HepG2 (cell line): ENCODE measurements around the gene OR1M1. TPM values are rescaled to one million over a fixed set of nuclear protein-coding genes. Genes with fewer than 3 reads are reported as not detected.
A peak's percentile ranks its signal among the peaks of the same experiment; 100 is the strongest.

Experiments used
- EHMT2 ChIP-seq: fragments of 200-600 bp; sonication (generic); IDR thresholded peaks from 2 replicates; pipeline ENCODE4 v1.7.0; 2017; ENCODE audit warnings: antibody characterized with exemption, low read depth, low read length, borderline replicate concordance
- HOXA7 ChIP-seq: sonication (generic); formaldehyde crosslinking; IDR thresholded peaks from 2 replicates; pipeline ENCODE4 v1.8.1; 2022; ENCODE audit warnings: mild to moderate bottlenecking, missing genetic modification reagents, moderate library complexity
- NR3C1 ChIP-seq: sonication (generic); formaldehyde crosslinking; IDR thresholded peaks from 2 replicates; pipeline ENCODE4 v1.4.0; 2020; ENCODE audit warnings: missing genetic modification reagents
- ZMYM2 ChIP-seq: sonication (generic); formaldehyde crosslinking; IDR thresholded peaks from 2 replicates; pipeline ENCODE4 v1.8.0; 2022; ENCODE audit warnings: mild to moderate bottlenecking, missing genetic modification reagents
- ZNF569 ChIP-seq: sonication (generic); formaldehyde crosslinking; IDR thresholded peaks from 2 replicates; pipeline ENCODE4 v1.5.0; 2020; ENCODE audit warnings: mild to moderate bottlenecking, missing genetic modification reagents, moderate library complexity, borderline replicate concordance
- polyA plus RNA-seq, 8 experiments: library from polyadenylated mRNA; depleted of rRNA in 3 of 8; stranded (reverse) in 7 of 8; unstranded in 1 of 8; fragments of >200 nt; fragmentation: Illumina TruSeq in 4 of 8; extraction: Trizol in 4 of 8; gene quantifications; 2 replicates each; pipeline versions ENCODE4 v1.2.1 to v1.2.3, GENCODE V29; 2011 to 2016; ENCODE audit warnings: low read depth in 4 of 8, missing spikeins in 1 of 8, mixed read lengths in 1 of 8; ENCODE audit not compliant: insufficient read depth in 1 of 8
- total RNA-seq, 5 experiments: library from RNA; depleted of rRNA; stranded (reverse); fragments of >200 nt; fragmentation: Illumina TruSeq; extraction: Trizol; gene quantifications; 2 replicates each; pipeline ENCODE4 v1.2.3, GENCODE V29; 2016; ENCODE audit warnings: low read depth in 1 of 5
- TF ChIP-seq, protein P1 (sequence below): sonication (generic); formaldehyde crosslinking; IDR thresholded peaks from 2 replicates; pipeline ENCODE4; 2020; ENCODE audit warnings: missing genetic modification reagents, mild to moderate bottlenecking, borderline replicate concordance
- TF ChIP-seq, protein P2 (sequence below): sonication (generic); formaldehyde crosslinking; IDR thresholded peaks from 2 replicates; pipeline ENCODE4 v1.4.0; 2020; ENCODE audit warnings: missing genetic modification reagents
- TF ChIP-seq, protein P3 (sequence below): sonication (generic); formaldehyde crosslinking; IDR thresholded peaks from 2 replicates; pipeline ENCODE4 v1.4.0; 2020; ENCODE audit warnings: mild to moderate bottlenecking, missing genetic modification reagents
- TF ChIP-seq, protein P4 (sequence below): sonication (generic); formaldehyde crosslinking; IDR thresholded peaks from 2 replicates; pipeline ENCODE4 v1.4.0; 2020; ENCODE audit warnings: missing genetic modification reagents, borderline replicate concordance

The OR1M1 gene
- total and polyA plus RNA-seq, 2 of the 13 experiments (the other 11 are each of a cell fraction or from before 2014, with no cell fraction given): not detected

DNA sequence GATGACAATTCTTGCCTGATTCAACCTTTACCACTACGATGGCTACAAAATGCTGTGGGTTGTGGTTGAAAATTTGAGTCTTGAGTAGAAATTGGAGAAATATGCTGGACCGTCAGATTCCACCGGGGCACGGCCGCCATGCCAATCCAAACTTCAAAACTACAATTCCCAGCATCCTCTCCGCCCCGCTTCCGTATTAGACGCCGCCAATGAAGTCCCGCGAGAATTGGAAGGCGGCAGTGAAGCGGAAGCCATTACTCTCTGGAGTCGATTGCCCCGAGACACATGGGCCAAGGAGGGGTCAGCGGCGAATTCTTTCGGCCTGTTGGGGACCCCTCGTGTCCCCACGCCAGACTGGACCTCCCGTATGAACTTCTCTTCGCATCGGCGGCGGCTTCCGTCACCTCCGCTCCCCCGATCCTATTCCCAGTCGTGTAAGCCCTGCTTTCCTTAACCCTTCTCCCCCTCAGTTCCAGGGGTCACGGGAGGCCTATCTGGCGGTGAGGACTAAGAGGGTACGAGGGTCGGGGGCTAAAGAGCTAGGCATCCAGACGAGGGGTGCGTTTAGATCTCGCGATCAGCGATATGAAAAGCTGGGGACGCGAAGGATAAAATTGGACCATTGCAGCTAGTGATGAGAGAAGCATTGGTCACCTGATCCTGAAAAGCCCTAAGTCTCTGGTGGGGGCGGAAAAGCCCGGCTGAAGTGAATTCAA lies 53.5 kb downstream of the OR1M1 start, which contains the start of gene ZNF317 (continued):
- TF ChIP-seq ZNF569 (CRISPR knock-in tag): no peak
- TF ChIP-seq ZMYM2 (CRISPR knock-in tag): no peak
- no peak for TF ChIP-seq NR3C1 (CRISPR knock-in tag)
- TF ChIP-seq, protein P1, sequence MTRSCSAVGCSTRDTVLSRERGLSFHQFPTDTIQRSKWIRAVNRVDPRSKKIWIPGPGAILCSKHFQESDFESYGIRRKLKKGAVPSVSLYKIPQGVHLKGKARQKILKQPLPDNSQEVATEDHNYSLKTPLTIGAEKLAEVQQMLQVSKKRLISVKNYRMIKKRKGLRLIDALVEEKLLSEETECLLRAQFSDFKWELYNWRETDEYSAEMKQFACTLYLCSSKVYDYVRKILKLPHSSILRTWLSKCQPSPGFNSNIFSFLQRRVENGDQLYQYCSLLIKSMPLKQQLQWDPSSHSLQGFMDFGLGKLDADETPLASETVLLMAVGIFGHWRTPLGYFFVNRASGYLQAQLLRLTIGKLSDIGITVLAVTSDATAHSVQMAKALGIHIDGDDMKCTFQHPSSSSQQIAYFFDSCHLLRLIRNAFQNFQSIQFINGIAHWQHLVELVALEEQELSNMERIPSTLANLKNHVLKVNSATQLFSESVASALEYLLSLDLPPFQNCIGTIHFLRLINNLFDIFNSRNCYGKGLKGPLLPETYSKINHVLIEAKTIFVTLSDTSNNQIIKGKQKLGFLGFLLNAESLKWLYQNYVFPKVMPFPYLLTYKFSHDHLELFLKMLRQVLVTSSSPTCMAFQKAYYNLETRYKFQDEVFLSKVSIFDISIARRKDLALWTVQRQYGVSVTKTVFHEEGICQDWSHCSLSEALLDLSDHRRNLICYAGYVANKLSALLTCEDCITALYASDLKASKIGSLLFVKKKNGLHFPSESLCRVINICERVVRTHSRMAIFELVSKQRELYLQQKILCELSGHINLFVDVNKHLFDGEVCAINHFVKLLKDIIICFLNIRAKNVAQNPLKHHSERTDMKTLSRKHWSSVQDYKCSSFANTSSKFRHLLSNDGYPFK (CRISPR knock-in tag): peak; percentile 96
- 0 out of 2 replicates have a peak, but pooled peaks have one; percentile 31 for TF ChIP-seq EHMT2
- TF ChIP-seq, protein P2, sequence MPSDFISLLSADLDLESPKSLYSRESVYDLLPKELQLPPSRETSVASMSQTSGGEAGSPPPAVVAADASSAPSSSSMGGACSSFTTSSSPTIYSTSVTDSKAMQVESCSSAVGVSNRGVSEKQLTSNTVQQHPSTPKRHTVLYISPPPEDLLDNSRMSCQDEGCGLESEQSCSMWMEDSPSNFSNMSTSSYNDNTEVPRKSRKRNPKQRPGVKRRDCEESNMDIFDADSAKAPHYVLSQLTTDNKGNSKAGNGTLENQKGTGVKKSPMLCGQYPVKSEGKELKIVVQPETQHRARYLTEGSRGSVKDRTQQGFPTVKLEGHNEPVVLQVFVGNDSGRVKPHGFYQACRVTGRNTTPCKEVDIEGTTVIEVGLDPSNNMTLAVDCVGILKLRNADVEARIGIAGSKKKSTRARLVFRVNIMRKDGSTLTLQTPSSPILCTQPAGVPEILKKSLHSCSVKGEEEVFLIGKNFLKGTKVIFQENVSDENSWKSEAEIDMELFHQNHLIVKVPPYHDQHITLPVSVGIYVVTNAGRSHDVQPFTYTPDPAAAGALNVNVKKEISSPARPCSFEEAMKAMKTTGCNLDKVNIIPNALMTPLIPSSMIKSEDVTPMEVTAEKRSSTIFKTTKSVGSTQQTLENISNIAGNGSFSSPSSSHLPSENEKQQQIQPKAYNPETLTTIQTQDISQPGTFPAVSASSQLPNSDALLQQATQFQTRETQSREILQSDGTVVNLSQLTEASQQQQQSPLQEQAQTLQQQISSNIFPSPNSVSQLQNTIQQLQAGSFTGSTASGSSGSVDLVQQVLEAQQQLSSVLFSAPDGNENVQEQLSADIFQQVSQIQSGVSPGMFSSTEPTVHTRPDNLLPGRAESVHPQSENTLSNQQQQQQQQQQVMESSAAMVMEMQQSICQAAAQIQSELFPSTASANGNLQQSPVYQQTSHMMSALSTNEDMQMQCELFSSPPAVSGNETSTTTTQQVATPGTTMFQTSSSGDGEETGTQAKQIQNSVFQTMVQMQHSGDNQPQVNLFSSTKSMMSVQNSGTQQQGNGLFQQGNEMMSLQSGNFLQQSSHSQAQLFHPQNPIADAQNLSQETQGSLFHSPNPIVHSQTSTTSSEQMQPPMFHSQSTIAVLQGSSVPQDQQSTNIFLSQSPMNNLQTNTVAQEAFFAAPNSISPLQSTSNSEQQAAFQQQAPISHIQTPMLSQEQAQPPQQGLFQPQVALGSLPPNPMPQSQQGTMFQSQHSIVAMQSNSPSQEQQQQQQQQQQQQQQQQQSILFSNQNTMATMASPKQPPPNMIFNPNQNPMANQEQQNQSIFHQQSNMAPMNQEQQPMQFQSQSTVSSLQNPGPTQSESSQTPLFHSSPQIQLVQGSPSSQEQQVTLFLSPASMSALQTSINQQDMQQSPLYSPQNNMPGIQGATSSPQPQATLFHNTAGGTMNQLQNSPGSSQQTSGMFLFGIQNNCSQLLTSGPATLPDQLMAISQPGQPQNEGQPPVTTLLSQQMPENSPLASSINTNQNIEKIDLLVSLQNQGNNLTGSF: no peak
- no peak for TF ChIP-seq HOXA7
- TF ChIP-seq, protein P3, sequence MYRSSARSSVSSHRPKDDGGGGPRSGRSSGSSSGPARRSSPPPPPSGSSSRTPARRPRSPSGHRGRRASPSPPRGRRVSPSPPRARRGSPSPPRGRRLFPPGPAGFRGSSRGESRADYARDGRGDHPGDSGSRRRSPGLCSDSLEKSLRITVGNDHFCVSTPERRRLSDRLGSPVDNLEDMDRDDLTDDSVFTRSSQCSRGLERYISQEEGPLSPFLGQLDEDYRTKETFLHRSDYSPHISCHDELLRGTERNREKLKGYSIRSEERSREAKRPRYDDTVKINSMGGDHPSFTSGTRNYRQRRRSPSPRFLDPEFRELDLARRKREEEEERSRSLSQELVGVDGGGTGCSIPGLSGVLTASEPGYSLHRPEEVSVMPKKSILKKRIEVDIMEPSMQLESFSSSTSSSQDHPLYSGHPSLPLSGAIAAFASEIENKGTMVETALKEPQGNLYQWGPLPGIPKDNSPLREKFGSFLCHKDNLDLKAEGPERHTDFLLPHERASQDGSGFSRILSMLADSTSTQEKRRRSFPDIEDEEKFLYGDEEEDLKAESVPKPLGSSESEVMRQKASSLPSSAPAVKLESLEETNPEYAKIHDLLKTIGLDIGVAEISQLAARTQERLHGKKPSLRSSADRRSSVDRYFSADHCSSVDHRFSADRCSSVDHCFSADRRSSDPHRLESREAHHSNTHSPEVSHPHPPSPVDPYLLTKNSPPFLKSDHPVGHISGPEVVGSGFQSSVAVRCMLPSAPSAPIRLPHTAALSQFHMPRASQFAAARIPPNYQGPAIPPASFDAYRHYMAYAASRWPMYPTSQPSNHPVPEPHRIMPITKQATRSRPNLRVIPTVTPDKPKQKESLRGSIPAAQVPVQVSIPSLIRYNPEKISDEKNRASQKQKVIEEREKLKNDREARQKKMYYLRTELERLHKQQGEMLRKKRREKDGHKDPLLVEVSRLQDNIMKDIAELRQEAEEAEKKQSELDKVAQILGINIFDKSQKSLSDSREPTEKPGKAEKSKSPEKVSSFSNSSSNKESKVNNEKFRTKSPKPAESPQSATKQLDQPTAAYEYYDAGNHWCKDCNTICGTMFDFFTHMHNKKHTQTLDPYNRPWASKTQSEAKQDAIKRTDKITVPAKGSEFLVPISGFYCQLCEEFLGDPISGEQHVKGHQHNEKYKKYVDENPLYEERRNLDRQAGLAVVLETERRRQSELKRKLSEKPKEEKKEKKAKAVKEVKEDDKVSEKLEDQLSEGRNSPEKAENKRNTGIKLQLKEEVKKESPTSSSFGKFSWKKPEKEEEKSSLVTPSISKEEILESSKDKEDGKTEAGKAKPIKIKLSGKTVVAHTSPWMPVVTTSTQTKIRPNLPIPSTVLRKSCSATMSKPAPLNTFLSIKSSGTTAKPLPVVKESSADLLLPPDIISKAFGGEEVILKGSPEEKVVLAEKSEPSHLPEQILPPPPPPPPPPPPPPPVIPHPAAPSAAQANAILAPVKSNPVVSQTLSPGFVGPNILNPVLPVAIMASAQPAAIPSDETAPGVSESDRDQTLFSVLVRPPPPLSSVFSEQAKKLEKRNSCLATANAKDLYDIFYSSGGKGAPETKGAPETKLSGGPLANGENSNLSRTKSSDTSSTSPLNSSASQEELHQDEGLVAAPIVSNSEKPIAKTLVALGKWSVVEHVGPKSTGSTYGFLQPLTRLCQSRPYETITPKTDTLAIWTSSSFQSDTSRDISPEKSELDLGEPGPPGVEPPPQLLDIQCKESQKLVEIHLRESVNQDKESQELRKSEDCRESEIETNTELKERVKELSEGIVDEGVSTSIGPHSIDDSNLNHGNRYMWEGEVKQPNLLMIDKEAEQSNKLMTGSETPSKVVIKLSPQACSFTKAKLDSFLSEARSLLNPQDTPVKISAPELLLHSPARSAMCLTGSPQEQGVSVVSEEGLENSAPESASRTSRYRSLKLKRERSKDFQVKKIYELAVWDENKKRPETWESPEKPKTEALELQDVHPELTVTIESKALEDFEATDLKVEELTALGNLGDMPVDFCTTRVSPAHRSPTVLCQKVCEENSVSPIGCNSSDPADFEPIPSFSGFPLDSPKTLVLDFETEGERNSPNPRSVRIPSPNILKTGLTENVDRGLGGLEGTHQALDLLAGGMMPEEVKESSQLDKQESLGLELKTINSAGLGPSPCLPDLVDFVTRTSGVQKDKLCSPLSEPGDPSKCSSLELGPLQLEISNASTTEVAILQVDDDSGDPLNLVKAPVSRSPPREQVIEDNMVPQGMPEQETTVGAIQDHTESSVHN (CRISPR knock-in tag): no peak
- TF ChIP-seq, protein P4, sequence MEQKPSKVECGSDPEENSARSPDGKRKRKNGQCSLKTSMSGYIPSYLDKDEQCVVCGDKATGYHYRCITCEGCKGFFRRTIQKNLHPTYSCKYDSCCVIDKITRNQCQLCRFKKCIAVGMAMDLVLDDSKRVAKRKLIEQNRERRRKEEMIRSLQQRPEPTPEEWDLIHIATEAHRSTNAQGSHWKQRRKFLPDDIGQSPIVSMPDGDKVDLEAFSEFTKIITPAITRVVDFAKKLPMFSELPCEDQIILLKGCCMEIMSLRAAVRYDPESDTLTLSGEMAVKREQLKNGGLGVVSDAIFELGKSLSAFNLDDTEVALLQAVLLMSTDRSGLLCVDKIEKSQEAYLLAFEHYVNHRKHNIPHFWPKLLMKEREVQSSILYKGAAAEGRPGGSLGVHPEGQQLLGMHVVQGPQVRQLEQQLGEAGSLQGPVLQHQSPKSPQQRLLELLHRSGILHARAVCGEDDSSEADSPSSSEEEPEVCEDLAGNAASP (CRISPR knock-in tag): peak; percentile 62
